GM12878 (cell line): ENCODE results near the gene GNAZ.

Experiments used
- BHLHE40 ChIP-seq, 2 experiments: fragments of 450-650 bp in 1 of 2; IDR thresholded peaks; 2 replicates each; pipeline ENCODE4 v1.6.1; 2011 to 2017; ENCODE audit warnings: low read depth in 2 of 2, borderline replicate concordance in 1 of 2, improper control_type of control experiment in 1 of 2, low read length in 1 of 2, mild to moderate bottlenecking in 1 of 2
- CEBPB ChIP-seq, 2 experiments: fragments of 150-350 bp in 1 of 2; IDR thresholded peaks; 2 replicates each; pipeline ENCODE4 v1.6.1; 2012 to 2014; ENCODE audit warnings: low read depth in 2 of 2, low read length in 2 of 2, borderline replicate concordance in 1 of 2, inconsistent platforms in 1 of 2
- CHD2 ChIP-seq: IDR thresholded peaks from 2 replicates; pipeline ENCODE4 v1.6.1; 2011; ENCODE audit warnings: low read depth, low read length, improper control_type of control experiment, borderline replicate concordance
- CREM ChIP-seq: IDR thresholded peaks from 2 replicates; pipeline ENCODE4 v1.6.1; 2014; ENCODE audit warnings: antibody characterized with exemption, low read depth
- EGR1 ChIP-seq, 2 experiments: IDR thresholded peaks; 1 replicate in 1 of 2; 2 replicates in 1 of 2; pipeline ENCODE4 v1.6.1; 2011 to 2012; ENCODE audit warnings: low read depth in 2 of 2, low read length in 2 of 2, borderline replicate concordance in 1 of 2, mild to moderate bottlenecking in 1 of 2, moderate library complexity in 1 of 2
- EP300 ChIP-seq, 2 experiments: fragments of 150-350 bp in 1 of 2; IDR thresholded peaks; 2 replicates each; pipeline ENCODE4 v1.6.1; 2011 to 2012; ENCODE audit warnings: low read depth in 2 of 2, low read length in 2 of 2, borderline replicate concordance in 1 of 2, improper control_type of control experiment in 1 of 2, inconsistent platforms in 1 of 2; ENCODE audit not compliant: control insufficient read depth in 1 of 2
- EZH2 ChIP-seq: IDR thresholded peaks from 2 replicates; pipeline ENCODE4 v1.6.1; 2012; ENCODE audit warnings: low read depth, mild to moderate bottlenecking, control low read depth, inconsistent platforms, low read length, borderline replicate concordance; ENCODE audit not compliant: control insufficient read depth
- KAT2A ChIP-seq: conservative IDR thresholded peaks from 2 replicates; pipeline ENCODE4 v1.6.1; 2011; ENCODE audit warnings: low read depth, low read length; ENCODE audit not compliant: control insufficient read depth
- MXI1 ChIP-seq: fragments of 150-350 bp; IDR thresholded peaks from 2 replicates; pipeline ENCODE4 v1.6.1; 2011; ENCODE audit warnings: low read depth, mild to moderate bottlenecking, inconsistent platforms, low read length, improper control_type of control experiment
- MYB ChIP-seq: fragments of 150-350 bp; IDR thresholded peaks from 2 replicates; pipeline ENCODE4 v1.6.1; 2014; ENCODE audit warnings: mild to moderate bottlenecking, low read depth, low read length, borderline replicate concordance
- POLR2A ChIP-seq: IDR thresholded peaks from 2 replicates; pipeline ENCODE4 v1.6.1; 2011; ENCODE audit warnings: low read depth, mild to moderate bottlenecking, low read length
- SIN3A ChIP-seq: IDR thresholded peaks from 2 replicates; pipeline ENCODE4 v1.6.1; 2012; ENCODE audit warnings: low read depth, low read length, improper control_type of control experiment
- ZBTB33 ChIP-seq: fragments of 450-650 bp; IDR thresholded peaks from 2 replicates; pipeline ENCODE4 v1.6.1; 2017; ENCODE audit warnings: mild to moderate bottlenecking
- TF ChIP-seq, protein P1 (sequence below), 3 experiments: IDR thresholded peaks in 2 of 3; conservative IDR thresholded peaks in 1 of 3; 2 replicates each; pipeline ENCODE4 v1.5.1; 2011; ENCODE audit warnings: low read depth in 3 of 3, low read length in 3 of 3, mild to moderate bottlenecking in 3 of 3, control low read depth in 2 of 3, moderate library complexity in 2 of 3, inconsistent platforms in 1 of 3, mixed read lengths in 1 of 3; ENCODE audit not compliant: control insufficient read depth in 2 of 3, insufficient read depth in 1 of 3; ENCODE audit errors: extremely low read depth in 1 of 3

DNA sequence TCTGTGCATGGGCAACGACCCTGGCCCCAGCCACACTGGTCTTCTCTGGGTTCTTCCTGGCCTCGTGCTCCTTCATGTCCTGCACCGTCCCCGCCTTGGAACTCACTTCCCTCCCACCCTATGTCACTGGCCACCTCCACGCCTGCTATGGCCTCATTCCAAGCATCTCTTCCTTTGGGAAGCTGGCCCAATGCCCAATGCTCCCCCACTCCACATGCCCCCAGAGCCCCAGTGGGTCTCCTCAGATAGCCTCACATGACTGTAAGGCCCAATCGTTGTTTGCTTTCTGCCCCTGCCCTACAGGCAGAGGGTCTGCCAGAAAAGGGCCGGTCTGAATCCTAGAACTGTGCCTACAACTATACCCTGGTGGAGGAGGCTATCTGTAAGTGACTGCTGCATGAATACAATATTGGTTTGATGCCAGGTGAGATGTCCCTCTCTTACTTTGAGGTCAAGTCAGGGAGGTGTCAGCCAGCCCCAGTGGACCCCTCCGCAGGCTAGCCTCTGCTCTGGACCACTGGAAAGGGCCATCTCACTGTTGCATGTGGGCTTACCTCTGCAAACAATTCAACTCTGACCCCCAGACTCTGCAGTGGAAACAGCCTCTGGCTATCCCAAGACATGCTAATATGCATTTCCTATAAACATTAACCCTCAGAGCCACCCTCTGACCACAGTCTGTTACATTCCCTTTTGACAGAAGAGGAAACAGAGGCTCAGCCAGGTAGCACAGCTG, 2.1 kb upstream of the GNAZ start:
- no peak for TF ChIP-seq EP300 (IDR thresholded peaks at IDR 0.05; ENCODE audit: borderline replicate concordance in 1 of 2, control insufficient read depth in 1 of 2, low read depth in 2 of 2, low read length in 2 of 2)
- no peak for TF ChIP-seq POLR2A
- TF ChIP-seq, protein P1, sequence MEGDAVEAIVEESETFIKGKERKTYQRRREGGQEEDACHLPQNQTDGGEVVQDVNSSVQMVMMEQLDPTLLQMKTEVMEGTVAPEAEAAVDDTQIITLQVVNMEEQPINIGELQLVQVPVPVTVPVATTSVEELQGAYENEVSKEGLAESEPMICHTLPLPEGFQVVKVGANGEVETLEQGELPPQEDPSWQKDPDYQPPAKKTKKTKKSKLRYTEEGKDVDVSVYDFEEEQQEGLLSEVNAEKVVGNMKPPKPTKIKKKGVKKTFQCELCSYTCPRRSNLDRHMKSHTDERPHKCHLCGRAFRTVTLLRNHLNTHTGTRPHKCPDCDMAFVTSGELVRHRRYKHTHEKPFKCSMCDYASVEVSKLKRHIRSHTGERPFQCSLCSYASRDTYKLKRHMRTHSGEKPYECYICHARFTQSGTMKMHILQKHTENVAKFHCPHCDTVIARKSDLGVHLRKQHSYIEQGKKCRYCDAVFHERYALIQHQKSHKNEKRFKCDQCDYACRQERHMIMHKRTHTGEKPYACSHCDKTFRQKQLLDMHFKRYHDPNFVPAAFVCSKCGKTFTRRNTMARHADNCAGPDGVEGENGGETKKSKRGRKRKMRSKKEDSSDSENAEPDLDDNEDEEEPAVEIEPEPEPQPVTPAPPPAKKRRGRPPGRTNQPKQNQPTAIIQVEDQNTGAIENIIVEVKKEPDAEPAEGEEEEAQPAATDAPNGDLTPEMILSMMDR (IDR thresholded peaks at IDR 0.05 in 2 of 3, conservative IDR thresholded peaks at IDR 0.05 in 1 of 3; ENCODE audit: control insufficient read depth in 2 of 3, extremely low read depth in 1 of 3, insufficient read depth in 1 of 3, low read depth in 3 of 3, low read length in 3 of 3) = no peak
- TF ChIP-seq ZBTB33 = no peak
- TF ChIP-seq BHLHE40 (IDR thresholded peaks at IDR 0.05; ENCODE audit: borderline replicate concordance in 1 of 2, low read depth in 2 of 2, low read length in 1 of 2) = no peak
- TF ChIP-seq KAT2A = no peak
- TF ChIP-seq CREM = no peak
- no peak for TF ChIP-seq CEBPB (IDR thresholded peaks at IDR 0.05; ENCODE audit: borderline replicate concordance in 1 of 2, low read depth in 2 of 2, low read length in 2 of 2)
- no peak for TF ChIP-seq CHD2
- TF ChIP-seq EGR1 (IDR thresholded peaks at IDR 0.05; ENCODE audit: borderline replicate concordance in 1 of 2, low read depth in 2 of 2, low read length in 2 of 2) = no peak
- TF ChIP-seq MYB = no peak
- TF ChIP-seq SIN3A = no peak
- no peak for TF ChIP-seq EZH2
- no peak for TF ChIP-seq MXI1
